GM12875 (cell line): ENCODE results near the gene HNRNPC.

Experiments used
- H3K4me3 ChIP-seq: one replicate; pipeline ENCODE4 v1.5.1; 2011; ENCODE audit warnings: low read depth, low read length, control low read depth
- CTCF ChIP-seq: IDR thresholded peaks from 2 replicates; pipeline ENCODE4 v1.5.1; 2011; ENCODE audit warnings: low read depth, mild to moderate bottlenecking, control low read depth, inconsistent platforms, low read length, moderate library complexity, borderline replicate concordance; ENCODE audit not compliant: insufficient read depth

The HNRNPC gene

GRCh38 chr14:21248739-21249411 is 20.4 kb downstream of the HNRNPC start:
- no peak overlapping the region for H3K4me3 ChIP-seq
- TF ChIP-seq CTCF, result no peak

- TF ChIP-seq CTCF, result no peak
These were observed 20.9 kb downstream of the HNRNPC start for GRCh38 chr14:21248338-21248737.

GRCh38 chr14:21245813-21246212 is 23.4 kb downstream of the HNRNPC start:
- no peak for TF ChIP-seq CTCF
- no peak overlapping the region for H3K4me3 ChIP-seq

More at GRCh38 chr14:21248338-21248737, 20.9 kb downstream of the HNRNPC start:
- no peak overlapping the region for H3K4me3 ChIP-seq

- H3K4me3 ChIP-seq, result no peak overlapping the region
- no peak for TF ChIP-seq CTCF
These were observed 24.7 kb downstream of the HNRNPC start for GRCh38 chr14:21244544-21244943.

GRCh38 chr14:21241218-21241819 is 27.9 kb downstream of the HNRNPC start:
- no peak for TF ChIP-seq CTCF
- no peak overlapping the region for H3K4me3 ChIP-seq

GRCh38 chr14:21240417-21240816 is 28.8 kb downstream of the HNRNPC start:
- H3K4me3 ChIP-seq, result no peak overlapping the region
- no peak for TF ChIP-seq CTCF
